Measurements from ENCODE around the gene SLC22A15. TPM values are rescaled to one million over a fixed set of nuclear protein-coding genes. Genes with fewer than 3 reads are reported as not detected.

SLC22A15 gene
- total RNA-seq, 1 donor from 2014 or later: 4.5 TPM

- DNase-seq (ENCODE audit: extremely low spot score, unreplicated experiment): no peak
- Mint-ChIP-seq H3K4me3 (ENCODE audit: unreplicated experiment) (no peak overlapping the region), H3K27me3 (ENCODE audit: unreplicated experiment) (no peaks in the 10 kb centered on the region), H3K27ac (ENCODE audit: unreplicated experiment) (no peak overlapping the region), H3K36me3 (ENCODE audit: unreplicated experiment) (no peaks in the 10 kb centered on the region), H3K4me1 (ENCODE audit: unreplicated experiment) (peaks cover 12% of the 10 kb centered on the region), H3K9me3 (ENCODE audit: unreplicated experiment) (no peaks in the 10 kb centered on the region)
- peak; percentile 61 for TF ChIP-seq CTCF (IDR thresholded peaks at IDR 0.05)
These were observed 5.0 kb downstream of the SLC22A15 start for GRCh38 chr1:115980998-115981993.

GRCh38 chr1:115982400-115982799, 6.1 kb downstream of the SLC22A15 start:
- Mint-ChIP-seq H3K4me3 (ENCODE audit: unreplicated experiment) (no peak overlapping the region), H3K9me3 (ENCODE audit: unreplicated experiment) (no peaks in the 10 kb centered on the region), H3K36me3 (ENCODE audit: unreplicated experiment) (no peaks in the 10 kb centered on the region), H3K4me1 (ENCODE audit: unreplicated experiment) (peaks cover 6% of the 10 kb centered on the region), H3K27me3 (ENCODE audit: unreplicated experiment) (no peaks in the 10 kb centered on the region), H3K27ac (ENCODE audit: unreplicated experiment) (no peak overlapping the region)
- no peak for DNase-seq (ENCODE audit: extremely low spot score, unreplicated experiment)
- TF ChIP-seq CTCF (IDR thresholded peaks at IDR 0.05): no peak

- no peaks in the 10 kb centered on the region for H3K27me3 Mint-ChIP-seq (ENCODE audit: unreplicated experiment)
- no peaks in the 10 kb centered on the region for H3K36me3 Mint-ChIP-seq (ENCODE audit: unreplicated experiment)
- no peak overlapping the region for H3K4me3 Mint-ChIP-seq (ENCODE audit: unreplicated experiment)
- H3K9me3 Mint-ChIP-seq (ENCODE audit: unreplicated experiment): no peaks in the 10 kb centered on the region
- H3K27ac Mint-ChIP-seq (ENCODE audit: unreplicated experiment): no peak overlapping the region
- no peak for DNase-seq (ENCODE audit: extremely low spot score, unreplicated experiment)
- no peaks in the 10 kb centered on the region for H3K4me1 Mint-ChIP-seq (ENCODE audit: unreplicated experiment)
- TF ChIP-seq CTCF (IDR thresholded peaks at IDR 0.05): no peak
These were observed 7.3 kb downstream of the SLC22A15 start for GRCh38 chr1:115983584-115983983.

- Mint-ChIP-seq H3K27ac (ENCODE audit: unreplicated experiment) (no peak overlapping the region), H3K9me3 (ENCODE audit: unreplicated experiment) (no peaks in the 10 kb centered on the region), H3K27me3 (ENCODE audit: unreplicated experiment) (no peaks in the 10 kb centered on the region), H3K36me3 (ENCODE audit: unreplicated experiment) (peaks cover 5% of the 10 kb centered on the region), H3K4me3 (ENCODE audit: unreplicated experiment) (no peak overlapping the region), H3K4me1 (ENCODE audit: unreplicated experiment) (no peaks in the 10 kb centered on the region)
- DNase-seq (ENCODE audit: extremely low spot score, unreplicated experiment): no peak
- no peak for TF ChIP-seq CTCF (IDR thresholded peaks at IDR 0.05)
These were observed 11.3 kb downstream of the SLC22A15 start for GRCh38 chr1:115987623-115988022.

- Mint-ChIP-seq H3K27ac (ENCODE audit: unreplicated experiment) (no peak overlapping the region), H3K27me3 (ENCODE audit: unreplicated experiment) (no peaks in the 10 kb centered on the region), H3K36me3 (ENCODE audit: unreplicated experiment) (peaks cover 5% of the 10 kb centered on the region), H3K9me3 (ENCODE audit: unreplicated experiment) (no peaks in the 10 kb centered on the region), H3K4me3 (ENCODE audit: unreplicated experiment) (no peak overlapping the region), H3K4me1 (ENCODE audit: unreplicated experiment) (no peaks in the 10 kb centered on the region)
- no peak for TF ChIP-seq CTCF (IDR thresholded peaks at IDR 0.05)
- no peak for DNase-seq (ENCODE audit: extremely low spot score, unreplicated experiment)
These were observed 12.6 kb downstream of the SLC22A15 start for GRCh38 chr1:115988953-115989352.

All from osteocyte (in vitro differentiated cells).